ENCODE results near the gene MLANA.
"Not testable (repeated sequence)": the region's sequence is repeated elsewhere in the genome, so short reads cannot be mapped to it uniquely, and the experiment has no call there.

Gene MLANA

DNA sequence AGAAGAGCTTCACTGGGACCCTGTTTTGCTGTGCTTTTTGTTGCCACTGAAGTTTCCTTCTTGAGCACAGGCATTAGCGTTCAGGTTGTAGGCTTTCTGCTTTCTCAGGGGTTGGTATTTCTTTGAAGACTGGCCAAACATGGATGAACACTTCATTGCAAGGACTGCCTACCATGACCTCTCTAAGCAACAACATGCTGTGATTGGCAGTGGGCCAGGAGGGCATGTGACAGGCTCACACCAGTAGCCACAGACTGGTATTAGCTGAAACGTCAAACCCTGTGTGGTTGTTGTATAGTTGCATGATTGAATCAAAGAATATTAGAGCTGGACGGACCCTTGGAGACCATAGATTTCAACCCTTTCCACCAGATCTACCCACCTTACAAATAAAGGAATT lies 20.0 kb upstream of the MLANA start:
- no peak for DNase-seq

DNA sequence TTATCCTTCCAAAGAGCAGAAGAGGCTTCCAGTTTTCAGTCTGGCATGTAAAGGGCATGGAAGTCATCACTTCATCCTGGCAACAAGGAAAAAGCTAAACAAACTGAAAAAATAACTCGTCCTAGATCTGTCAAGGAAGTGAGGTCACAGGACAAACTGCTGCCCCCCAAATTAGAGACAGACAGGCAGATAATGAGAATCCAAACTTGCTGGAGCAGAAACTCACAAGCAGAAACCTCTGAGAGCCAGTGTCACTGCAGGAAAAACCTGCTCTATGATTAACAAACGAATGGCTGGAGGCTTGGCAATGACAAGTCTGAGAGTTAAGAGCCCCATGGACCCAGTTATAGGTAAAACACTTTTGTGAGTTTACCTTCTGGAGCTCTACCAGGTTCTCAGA lies 18.9 kb upstream of the MLANA start:
- no peak for DNase-seq

DNA sequence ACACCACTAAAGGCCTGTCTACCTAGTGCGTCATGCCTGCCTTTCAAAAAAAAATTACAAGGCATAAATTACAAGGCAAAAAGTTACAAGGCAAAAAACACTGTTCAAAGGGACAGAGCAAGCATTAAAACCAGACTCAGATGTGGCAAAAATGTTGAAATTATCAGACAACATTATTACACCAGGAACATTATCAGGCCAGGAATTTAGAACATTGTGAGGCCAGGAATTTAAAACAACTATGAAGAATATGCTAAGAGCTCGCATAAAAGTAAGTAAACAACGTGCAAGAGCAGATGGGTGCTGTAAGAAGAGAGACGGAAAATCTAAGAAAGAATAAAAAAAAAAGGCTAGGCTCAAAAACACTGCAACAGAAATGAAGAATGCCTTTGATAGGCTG lies 18.2 kb upstream of the MLANA start:
- no peak for DNase-seq

DNA sequence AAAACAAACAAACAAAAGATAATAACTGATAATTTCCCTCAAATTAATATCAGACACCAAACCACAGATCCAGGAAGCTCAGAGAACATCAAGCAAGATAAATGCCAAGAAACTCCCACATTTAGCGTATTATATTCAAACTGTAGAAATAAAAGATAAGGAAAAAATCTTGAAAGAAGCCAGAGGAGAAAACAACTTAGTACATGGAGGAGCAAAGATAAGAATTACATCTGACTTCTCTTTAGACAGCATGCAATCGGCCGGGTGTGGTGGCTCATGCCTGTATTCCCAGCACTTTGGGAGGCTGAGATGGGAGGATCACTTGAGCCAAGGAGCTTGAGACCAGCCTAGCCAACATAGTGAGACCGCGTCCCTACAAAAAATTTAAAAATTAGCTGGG lies 17.2 kb upstream of the MLANA start:
- DNase-seq, result no peak

DNA sequence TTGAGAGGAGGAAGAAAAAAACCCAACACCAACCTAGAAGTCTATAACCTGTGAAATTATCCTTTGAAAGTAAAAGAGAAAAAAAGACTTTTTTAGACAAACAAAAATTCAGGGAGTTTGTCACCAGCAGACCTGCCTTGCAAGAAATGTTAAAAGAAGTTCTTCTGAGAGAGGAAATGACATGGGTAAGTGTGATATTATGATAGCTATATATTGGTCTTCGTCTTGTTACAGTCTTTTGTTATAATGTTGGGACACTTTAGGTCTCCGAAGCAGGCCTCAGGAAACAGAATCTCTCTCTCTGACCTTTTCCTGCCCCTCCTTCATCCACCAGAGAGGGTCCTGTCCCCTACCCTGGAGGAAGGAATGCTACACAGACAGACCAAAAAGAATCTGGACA lies 16.6 kb upstream of the MLANA start:
- DNase-seq, result no peak

DNA sequence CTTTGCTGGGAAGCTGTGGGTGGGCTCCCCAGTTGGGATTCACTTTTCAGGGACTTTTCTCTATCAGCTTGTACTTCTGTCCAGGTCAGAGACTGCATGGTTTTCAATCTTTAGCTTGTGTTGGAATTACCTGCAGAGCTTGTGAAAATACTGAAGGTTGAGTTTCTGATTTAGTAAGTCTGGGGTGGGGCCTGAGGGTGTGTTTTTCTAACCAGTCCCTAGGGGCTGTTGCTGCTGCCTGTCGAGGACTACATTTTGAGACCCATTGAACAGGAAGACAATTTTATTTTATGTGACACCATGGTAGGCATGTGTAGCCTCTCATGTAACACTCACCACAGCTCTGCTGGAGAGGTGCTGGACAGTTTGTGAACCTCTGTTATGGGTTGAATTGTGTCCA lies 14.7 kb upstream of the MLANA start:
- no peak for DNase-seq

DNA sequence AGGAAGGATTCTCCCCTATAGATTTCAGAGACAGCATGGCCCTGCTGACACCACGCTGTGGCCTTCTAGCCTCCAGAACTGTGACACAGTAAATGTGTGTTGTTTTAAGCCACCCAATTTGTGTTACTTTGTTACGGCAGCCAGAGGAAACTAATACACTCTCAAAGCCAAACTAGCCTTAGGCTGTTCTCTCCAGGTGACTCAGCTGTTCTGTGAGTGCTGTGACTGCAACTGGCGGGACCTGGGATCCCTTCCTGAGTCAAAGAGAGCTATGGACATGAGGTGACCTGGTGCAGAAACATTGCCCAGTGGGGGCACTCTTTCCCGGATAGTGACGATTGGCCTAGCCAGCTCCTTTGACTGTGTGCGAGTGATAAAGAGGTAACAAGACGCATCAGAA lies 14.0 kb upstream of the MLANA start:
- DNase-seq, result no peak

DNA sequence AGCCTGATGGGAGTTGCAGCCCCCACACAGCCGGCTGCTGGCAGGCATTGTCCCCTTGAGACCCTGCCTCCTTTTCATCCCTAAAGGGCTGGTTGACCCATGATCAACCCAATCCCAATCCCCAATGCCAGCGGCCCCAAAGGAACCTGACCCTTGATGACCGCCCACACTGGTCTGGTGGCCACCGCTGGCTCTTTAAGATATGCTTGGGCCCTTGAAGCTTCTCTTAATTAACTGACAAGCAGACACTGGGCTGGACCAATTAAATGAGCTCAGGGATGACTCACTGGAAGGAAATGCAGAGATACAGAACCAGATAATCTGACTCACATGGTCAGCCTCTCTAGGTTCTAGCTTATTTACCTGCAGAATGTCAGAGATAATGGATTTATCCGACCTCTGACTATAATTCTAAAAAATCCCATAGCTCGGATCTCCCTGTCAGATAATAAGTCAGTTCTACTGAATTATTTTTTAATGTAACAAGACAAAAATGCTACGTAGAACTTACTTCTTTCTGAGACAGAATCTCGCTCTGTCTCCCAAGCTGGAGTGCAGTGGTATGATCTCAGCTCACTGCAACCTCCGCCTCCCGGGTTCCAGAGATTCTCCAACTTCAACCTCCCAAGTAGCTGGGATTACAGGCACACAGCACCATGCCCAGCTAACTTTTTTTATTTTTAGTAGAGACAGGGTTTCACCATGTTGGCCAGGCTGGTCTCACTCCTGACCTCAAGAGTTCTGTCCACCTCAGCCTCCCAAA lies 11.1 kb upstream of the MLANA start:
- no peak for DNase-seq

DNA sequence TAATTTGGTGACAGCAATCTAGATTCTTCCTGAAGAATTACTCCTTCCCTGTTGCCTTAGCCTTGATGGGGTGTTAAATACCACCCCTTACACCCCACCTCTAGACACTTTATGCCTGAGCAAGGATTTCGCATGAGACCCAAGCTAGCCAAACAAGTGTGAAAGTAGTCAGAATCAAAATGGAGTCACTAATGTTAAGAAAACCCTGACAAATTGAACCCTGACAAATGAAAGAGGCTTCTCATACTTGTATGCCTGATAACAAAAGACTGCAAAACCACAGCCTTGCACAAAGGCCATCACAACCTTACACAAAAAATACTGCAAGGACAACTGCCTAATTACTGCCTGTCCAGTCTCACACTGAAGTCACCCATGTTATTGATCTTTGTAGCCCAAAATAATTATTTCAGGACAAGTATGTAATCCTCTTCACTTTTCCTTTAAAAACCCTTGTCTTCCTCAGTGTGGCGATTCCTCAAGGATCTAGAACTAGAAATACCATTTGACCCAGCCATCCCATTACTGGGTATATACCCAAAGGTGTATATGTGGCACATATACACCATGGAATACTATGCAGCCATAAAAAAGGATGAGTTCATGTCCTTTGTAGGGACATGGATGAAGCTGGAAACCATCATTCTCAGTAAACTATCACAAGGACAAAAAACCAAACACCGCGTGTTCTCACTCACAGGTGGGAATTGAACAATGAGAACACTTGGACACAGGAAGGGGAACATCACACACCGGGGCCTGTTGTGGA lies 8.3 kb upstream of the MLANA start:
- not testable (repeated sequence) for DNase-seq

DNA sequence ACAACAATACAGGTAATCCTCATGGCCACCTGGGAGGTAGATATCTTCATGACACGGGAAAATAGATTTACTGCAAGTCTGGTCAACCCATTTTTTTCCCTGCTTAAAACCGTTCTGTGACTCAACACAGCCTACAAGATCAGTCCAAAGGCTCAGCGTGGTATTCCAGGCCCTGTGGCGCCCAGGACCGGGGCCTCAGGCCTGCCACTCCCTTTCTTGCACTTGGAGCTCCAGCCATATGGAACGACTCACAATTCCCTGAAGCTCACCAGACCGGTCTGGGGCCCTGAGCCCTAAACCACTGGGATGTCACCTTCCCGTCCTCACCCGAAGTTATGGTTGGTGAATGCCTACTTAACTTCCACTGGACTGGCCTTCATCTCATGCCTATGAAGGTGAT lies 6.5 kb upstream of the MLANA start:
- no peak for DNase-seq

DNA sequence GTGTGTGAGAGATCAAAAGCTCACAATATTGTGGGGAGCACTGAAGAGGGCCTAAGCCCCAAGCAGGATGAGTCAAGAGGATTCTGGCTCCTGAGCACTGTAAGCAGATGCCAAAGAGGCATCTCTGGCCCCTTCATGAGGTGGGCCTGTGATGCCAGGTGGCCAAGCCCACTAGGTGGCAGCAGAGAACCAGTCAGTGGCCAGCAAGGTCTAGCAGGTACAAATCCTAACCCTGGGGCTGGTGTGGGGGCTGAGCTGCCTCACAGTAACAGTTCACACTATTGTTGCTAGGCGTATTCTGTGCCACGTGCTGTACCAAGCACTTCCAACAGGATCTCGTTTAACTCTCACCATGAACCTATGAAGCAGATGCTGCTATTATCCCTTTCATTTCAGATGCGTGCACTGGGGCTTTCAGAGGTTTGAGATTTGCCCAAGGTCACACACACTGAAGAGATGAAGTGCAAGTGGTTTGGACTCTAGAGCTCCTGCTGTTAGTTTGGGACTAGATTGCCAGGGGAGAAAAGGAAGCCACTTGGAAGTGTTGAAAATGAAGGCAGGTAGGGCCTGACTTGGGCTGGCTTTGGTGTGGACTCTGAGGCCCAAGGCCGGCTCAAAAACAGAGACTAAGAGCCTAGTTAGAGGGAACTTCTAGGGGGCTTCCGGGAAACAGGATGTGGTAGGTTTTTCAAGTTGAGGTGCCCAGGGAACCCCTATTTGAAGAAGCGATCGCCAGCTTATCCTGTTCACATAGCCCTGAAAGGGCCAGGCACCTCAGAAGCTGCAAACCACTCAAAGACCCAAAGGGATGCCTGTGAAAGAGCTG lies 4.4 kb upstream of the MLANA start:
- DNase-seq, result no peak

DNA sequence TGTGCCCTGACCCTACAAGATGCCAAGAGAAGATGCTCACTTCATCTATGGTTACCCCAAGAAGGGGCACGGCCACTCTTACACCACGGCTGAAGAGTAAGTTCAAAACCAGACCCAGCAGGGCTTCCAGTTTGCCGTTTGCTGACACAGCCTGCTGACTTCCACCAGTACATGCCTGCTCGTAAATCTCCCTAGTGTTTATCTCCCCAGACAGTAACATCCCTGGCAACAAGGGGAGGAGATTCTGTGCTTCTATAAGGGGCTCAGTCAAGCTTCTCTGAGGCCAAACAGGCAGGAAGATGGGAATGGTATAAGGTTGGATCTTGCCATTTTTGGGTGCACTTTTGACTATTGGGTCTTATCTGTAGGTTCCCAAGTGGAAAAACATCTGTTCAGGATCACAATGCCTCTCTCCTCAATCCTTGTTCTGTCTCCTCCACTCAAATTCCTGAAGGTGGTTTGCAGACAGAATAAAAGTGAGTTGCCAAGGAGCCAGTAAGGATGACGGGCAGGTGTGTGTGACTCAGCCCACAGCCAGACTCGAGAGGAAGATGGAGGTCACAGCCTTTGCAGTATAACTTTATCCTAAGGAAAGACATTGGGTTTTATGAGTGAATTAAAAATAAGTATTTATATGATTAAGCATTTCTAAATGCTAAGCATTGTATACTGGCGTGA lies 1.9 kb downstream of the MLANA start:
- no peak for DNase-seq

DNA sequence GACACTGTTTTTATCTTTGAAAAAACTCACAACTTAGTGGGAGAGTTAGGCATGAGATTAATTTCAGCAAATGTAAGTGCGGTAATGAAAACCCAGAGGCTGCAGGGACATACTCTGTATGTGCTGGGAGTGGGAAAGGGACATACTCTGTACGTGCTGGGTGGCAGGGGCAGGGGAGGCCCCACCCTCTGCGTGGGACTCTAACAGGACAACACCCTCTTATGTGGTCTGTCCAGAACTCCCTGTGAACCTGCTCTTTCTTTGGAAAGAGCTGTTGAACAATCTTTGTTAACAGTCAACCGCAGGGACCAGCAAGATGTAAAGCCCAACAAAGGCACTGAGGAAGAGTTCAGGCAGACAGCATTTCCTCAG lies 2.4 kb downstream of the MLANA start:
- no peak for DNase-seq

DNA sequence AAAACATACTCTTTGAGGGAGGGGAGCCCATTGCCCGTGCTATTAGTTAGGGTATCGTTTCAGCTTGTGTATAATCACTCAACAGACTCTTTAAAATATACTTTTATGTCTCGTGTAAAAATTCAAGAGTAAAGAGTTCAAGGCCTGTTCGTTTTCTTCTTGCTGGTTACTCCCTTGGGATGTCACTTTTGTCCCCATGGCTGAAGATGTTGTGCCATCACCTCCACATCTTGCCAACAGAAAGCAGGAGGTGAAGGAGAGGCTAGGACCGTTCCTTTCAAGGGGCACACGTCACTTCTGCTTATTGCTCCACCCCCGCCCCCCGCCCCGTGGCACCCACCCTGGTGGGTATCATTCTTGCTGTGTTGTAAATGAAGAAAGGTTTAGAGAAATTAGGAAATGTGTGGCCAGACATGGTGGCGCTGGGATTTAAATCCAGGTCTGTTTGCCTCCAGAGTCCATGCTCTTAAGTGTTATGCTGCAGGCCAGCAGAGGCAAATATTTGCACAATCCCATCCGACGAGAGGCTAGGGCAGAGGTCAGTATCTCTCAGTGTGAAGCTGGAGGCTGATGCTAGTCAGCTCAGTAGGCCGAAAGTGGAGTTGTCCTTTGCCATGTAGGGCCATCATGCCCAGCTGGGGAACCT lies 3.0 kb downstream of the MLANA start:
- no peak for DNase-seq

DNA sequence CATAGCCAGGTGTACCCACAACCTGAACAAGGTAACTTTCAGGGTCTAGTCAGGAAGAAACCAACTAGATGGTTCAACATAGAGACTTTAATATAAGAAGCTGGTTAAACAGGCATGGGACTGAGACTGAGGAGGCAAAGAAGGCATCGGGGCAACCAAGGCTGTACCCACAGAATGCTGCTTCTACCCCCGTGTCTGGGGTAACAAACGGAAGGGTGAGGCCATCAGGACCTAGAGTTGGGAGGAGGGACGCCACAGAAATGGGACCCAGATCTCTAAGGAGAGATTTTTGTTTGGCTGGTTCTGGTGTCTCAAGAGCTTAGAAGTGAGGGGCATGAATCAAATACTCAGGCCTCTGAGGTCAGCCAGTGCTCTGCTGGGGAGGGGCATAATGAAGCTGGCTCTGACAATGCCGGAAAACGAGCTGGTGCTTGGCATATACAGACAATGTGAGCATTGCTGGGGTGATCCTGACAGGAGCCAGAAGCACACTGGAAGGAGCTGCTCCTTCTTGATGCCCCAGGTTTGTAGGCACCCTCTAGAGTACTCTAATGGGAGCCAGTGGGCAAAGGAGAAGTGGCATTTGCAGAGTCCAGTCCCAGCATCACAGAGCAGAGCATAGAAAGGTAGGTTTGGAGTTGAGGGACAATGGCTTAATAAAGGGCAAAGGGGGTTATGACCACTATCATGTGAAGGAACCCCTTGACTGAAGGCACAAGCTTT lies 3.7 kb downstream of the MLANA start:
- DNase-seq, result no peak

DNA sequence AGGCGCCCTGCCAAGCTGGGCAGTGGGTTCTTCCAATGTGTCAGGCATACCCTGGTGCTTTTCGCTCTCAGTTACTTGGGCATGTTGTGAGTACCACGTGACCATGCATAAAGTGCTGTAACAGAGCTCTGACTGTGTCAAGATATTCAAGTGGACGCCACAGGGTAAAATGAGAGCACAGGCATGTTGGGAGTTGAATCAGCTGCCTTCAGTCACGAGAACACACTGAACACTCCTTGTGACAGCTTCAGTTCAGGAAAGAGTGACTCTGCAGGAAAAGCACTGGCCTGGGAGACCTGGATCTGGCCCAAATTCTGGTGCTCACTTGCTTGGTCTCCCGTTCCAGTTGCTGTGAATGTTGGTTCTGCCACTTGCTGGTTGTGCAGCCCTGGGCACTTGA lies 5.1 kb downstream of the MLANA start:
- DNase-seq, result no peak

DNA sequence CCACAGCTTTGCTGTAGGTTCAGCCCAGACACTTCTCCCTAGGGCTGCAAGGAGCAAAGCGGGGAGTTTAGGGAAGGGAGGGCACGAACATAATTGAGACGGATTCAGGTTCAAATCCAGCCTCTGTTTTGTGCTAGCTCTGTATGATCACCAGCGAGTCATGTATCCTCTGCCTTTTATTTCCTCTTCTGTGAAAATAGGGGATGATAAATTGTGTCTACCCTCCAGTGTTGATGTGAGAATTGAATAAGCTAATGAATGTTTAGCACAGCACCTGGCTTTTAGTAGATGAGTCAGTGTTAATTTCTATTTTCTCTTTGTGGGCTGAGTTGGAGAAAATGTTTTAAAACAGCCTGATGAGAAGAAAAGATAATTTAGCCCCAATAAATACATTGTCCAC lies 6.2 kb downstream of the MLANA start:
- no peak for DNase-seq

DNA sequence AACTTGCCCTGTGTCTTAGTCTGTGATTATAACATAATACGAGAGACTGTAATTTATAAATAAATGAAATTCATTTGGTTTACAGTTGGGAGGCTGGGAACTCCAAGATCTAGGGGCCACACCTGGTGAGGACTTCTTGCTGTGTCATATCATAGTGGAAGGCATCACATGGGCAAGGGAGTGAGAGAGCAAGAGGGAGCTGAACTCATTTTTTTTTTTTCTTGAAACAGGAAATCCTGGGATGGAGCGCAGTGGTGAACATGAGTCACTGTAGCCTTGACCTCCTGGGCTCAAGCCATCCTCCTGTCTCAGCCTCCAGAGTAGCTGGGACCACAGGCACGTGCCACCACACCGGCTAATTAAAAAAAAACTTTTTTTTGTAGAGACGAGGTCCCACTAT lies 7.2 kb downstream of the MLANA start:
- no peak for DNase-seq

DNA sequence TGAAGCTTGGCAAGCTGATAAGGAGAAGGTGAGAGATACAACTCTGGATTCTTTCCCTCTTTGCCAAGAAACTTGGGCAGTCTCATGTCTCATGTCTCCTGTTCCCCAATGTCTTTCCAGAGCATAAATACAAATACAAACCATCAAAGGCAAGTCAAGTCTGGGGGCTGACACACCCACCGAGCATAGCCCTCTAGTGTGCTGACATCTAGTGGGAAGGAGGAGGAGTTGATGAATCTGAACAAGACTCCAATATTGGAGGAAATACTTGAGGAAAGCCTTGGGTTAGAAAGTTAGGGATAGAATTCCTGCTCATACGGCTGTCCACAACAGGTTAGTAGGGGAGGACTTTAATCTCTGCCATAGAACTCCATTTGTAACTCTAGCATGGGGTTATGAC lies 8.6 kb downstream of the MLANA start:
- DNase-seq, result no peak

DNA sequence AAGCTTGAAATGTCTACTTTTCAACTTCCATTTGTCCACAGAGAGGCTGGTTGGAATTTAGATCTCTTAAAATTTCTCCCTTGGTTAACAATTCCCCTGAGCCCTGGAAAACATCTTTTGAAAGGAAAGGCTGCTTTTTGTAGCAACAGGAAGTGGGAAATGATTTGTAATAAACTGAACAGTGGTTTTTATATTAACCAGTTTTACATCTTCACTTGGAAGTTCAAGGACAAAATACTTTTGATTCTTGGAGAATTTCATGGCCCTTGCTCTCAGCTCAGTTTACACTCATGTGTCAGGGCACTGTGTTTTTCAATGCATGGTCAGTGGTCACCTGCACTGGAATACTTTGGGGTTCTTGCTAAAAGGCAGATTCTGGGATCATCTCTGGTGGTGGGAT lies 9.9 kb downstream of the MLANA start:
- no peak for DNase-seq

DNA sequence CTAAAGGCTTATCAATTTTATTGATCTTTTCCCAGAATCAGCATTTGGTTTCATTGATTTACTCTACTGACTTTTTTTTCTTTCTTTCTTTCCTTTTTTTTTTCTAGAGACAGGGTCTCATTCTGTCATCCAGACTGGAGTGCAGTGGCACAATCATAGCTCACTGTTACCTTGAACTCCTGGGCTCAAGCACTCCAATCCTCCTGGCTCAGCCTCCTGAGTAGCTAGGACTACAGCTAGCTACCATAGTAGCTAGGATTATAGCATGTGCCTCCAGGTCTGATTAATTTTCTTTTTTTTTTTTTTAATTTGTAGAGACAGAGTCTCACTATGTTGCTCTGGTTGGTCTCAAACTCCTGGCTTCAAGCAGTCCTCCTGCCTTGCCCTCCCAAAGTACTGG lies 11.7 kb downstream of the MLANA start:
- DNase-seq, result no peak

DNA sequence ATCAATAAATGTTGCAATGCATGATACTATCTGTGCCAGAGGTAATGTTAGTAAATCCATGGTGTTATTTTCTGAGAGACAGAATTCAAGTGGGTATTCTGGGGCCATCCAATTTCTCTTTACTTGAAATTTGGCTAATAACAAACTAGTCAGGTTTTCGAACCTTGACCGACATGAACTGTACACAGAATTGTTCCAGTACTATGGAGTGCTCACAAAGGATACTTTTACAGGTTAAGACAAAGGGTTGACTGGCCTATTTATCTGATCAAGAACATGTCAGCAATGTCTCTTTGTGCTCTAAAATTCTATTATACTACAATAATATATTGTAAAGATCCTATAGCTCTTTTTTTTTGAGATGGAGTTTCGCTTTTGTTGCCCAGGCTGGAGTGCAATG lies 18.2 kb downstream of the MLANA start:
- no peak for DNase-seq

Measured in cortex of kidney (tissue), 1 donor.